Natural killer cell treated with Interleukin-12 subunit alpha and Interleukin-12 subunit beta and Interleukin-15 and Interleukin-18, amount 100 ng/mL, for 72 hours (primary cell): ENCODE measurements around the gene PHGDH. TPM values are rescaled to one million over a fixed set of nuclear protein-coding genes. Genes with fewer than 3 reads are reported as not detected.
"Not testable (repeated sequence)": the region's sequence is repeated elsewhere in the genome, so short reads cannot be mapped to it uniquely, and the experiment has no call there.

ENCODE experiments used
- ATAC-seq, 2 donors: fragments of 150-1000 bp; cut with Tn5 transposase in 1 of 2; sonication (Bioruptor Pico), chemical (Tn5 transposase) in 1 of 2; 2 replicates each; pipeline ENCODE4 v1.10.0; 2021
- DNase-seq: peaks from one replicate; pipeline ENCODE4 v3.0.0; 2022; ENCODE audit warnings: low spot score
- H3K27ac Mint-ChIP-seq, 2 donors: 1 replicate in 1 of 2; 2 replicates in 1 of 2; pipeline ENCODE4 v1.8.0; 2022; ENCODE audit warnings: mixed read lengths in 2 of 2, mild to moderate bottlenecking in 1 of 2, moderate library complexity in 1 of 2
- H3K27me3 Mint-ChIP-seq, 2 donors: 1 replicate in 1 of 2; 2 replicates in 1 of 2; pipeline ENCODE4 v1.8.0; 2022; ENCODE audit warnings: mixed read lengths in 2 of 2
- H3K36me3 Mint-ChIP-seq: one replicate; pipeline ENCODE4 v1.8.0; 2022; ENCODE audit warnings: mixed read lengths
- H3K4me1 Mint-ChIP-seq, 2 donors: 1 replicate in 1 of 2; 2 replicates in 1 of 2; pipeline ENCODE4 v1.8.0; 2022; ENCODE audit warnings: low read depth in 2 of 2, mixed read lengths in 2 of 2, mild to moderate bottlenecking in 1 of 2
- H3K4me3 Mint-ChIP-seq: one replicate; pipeline ENCODE4 v1.8.0; 2022; ENCODE audit warnings: mixed read lengths
- H3K9me3 Mint-ChIP-seq: 2 replicates; pipeline ENCODE4 v1.8.0; 2022; ENCODE audit warnings: mixed read lengths
- total RNA-seq, 2 donors: library from RNA; stranded (reverse); gene quantifications; one replicate each; pipeline ENCODE4 v1.2.3, GENCODE V29; 2022

PHGDH gene
- total RNA-seq, 2 donors from 2014 or later: 37.6 to 42.1 TPM

DNA sequence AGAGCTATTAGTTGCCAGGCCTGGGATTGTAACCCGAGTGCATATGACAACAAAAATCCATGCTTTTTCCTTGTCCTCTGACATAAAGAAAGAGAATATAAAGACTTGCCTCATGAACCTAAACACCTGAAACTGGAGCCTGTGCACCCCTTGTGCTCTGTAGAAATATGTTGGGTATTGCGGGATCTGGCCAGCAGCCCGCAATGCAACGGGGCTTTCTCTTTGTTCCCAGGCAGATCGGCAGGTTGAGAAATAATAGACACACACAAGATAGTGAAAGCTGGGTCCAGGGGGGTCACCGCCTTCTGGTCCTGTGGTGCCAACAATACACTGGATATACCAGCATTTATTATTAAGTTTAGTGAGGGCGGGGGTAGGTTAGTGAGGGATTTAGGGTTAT, 74.3 kb downstream of the PHGDH start:
- H3K9me3 Mint-ChIP-seq, ATAC-seq, H3K36me3 Mint-ChIP-seq, H3K4me1 Mint-ChIP-seq, DNase-seq, H3K27ac Mint-ChIP-seq, H3K4me3 Mint-ChIP-seq: not testable (repeated sequence)
- peaks cover 21 to 29% of the 10 kb centered on the region in 2 donors for H3K27me3 Mint-ChIP-seq

DNA sequence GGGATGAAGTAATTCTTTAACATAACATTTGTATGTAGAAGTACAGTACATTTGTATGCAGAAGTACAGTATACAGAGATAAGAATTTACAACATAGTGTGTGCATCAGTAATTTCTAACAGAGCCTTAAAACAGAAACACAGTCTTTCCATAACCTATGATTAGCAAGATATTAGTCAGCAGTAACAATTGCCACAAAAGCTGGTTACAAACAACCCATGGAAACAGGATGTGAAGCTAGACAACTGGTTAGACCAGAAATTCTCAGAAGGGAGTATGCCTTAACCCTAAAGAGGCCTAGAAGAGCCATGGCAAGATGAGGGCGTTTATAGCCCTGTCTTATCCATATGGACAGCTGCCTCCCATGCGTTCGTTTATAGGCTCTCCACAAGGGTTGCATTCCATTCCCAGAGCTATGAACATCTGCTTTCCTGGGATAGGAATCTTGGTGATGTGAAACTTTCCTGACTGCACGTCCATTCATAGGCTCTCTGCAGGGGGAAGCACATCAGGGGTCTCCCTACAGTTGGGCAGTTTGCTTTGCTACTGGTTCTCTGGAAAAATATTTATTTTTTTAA, 74.8 kb downstream of the PHGDH start:
- H3K27ac Mint-ChIP-seq, DNase-seq, H3K4me1 Mint-ChIP-seq, H3K4me3 Mint-ChIP-seq, ATAC-seq, H3K9me3 Mint-ChIP-seq, H3K36me3 Mint-ChIP-seq: not testable (repeated sequence)
- H3K27me3 Mint-ChIP-seq: peaks cover 21 to 28% of the 10 kb centered on the region in 2 donors

DNA sequence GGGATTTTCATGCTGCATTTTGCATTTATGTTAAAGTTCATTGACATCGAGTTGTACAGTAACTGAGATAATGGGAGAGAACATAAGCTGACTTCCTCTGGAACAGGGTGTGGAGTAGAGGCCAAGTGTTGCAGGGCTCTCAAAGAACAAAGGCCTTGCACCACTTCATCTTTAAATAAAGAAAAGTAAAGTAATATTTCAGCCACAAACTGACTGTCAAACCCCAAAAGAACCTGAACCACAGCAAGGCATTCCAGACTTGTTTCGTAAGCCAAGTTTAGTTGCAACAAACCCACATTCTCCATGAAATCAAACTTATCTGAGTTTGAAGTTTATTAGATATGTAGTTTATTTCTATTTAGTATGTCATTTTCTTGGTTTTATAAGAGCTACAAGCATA, 76.0 kb downstream of the PHGDH start:
- H3K4me1 Mint-ChIP-seq: peaks cover 0 to 4% of the 10 kb centered on the region in 2 donors
- no peaks in the 10 kb centered on the region for H3K9me3 Mint-ChIP-seq
- DNase-seq (no peak), ATAC-seq (no peak)
- no peaks in the 10 kb centered on the region for H3K36me3 Mint-ChIP-seq
- H3K27ac Mint-ChIP-seq: no peak overlapping the region
- no peak overlapping the region for H3K4me3 Mint-ChIP-seq
- H3K27me3 Mint-ChIP-seq: peaks cover 12 to 21% of the 10 kb centered on the region in 2 donors

DNA sequence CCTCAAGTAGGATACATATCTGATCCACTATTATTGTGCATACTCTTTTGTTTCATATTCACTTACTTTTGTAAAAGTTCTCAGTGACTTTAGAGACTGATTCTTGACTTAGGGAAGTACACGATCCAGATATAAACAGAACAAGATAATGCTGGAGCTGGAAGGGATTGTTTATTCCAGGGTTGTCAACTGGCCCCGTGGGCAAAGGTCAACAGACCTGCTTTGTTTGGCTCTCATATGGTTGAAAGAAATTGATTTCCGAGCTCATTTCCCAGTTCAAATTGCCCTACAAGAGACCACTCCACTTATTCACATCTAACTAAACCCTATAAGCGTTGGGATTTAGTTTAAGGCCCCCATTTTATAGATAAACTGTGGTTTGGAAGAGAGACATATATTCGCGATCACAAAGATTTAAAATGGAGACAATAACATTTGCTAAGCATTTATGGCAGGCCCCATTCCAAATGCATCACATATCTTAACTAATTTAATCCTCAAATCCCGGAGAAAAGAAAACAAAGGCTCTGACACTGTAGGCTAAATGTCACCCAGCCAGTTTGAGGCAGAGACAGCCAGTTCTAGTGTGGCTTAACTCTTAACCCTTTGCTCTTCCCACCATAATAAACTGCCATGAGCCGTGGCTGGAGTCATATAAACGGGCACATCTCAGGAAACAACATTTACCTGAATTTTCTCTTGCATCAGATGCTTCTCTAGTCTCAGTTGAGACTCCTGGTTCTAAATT, 78.9 kb downstream of the PHGDH start:
- no peak overlapping the region for H3K27ac Mint-ChIP-seq
- peaks cover 8 to 10% of the 10 kb centered on the region in 2 donors for H3K27me3 Mint-ChIP-seq

DNA sequence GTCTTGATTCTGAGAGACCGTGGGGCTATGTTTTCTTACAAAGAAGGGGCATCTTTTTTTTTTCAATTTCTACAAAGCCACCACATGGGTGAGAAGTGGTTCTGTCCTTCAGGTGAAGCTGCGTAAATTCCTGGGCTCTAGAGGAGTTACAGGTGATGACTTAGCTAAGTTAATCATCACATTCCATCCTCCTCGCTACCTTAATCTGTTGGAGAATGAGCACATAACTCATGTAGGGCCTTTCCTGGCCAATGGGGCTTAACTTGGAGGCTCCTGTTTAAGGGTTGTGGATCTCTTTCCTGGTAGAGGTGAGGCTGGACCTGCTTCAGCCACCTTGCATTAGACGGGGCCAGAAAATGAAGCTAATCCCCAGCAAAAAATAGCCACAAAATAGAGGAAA, 79.6 kb downstream of the PHGDH start:
- Mint-ChIP-seq H3K9me3 (no peaks in the 10 kb centered on the region), H3K36me3 (no peaks in the 10 kb centered on the region), H3K27me3 (peaks cover 8 to 10% of the 10 kb centered on the region in 2 donors), H3K4me3 (no peak overlapping the region), H3K27ac (no peak overlapping the region), H3K4me1 (no peaks in the 10 kb centered on the region)
- DNase-seq: no peak
- no peak for ATAC-seq

More for the DNA sequence above, 78.9 kb downstream of the PHGDH start:
- no peaks in the 10 kb centered on the region for H3K9me3 Mint-ChIP-seq
- no peaks in the 10 kb centered on the region for H3K36me3 Mint-ChIP-seq
- DNase-seq (no peak), ATAC-seq (no peak)
- H3K4me3 Mint-ChIP-seq: no peak overlapping the region
- H3K4me1 Mint-ChIP-seq: no peaks in the 10 kb centered on the region

Other genes starting within 250 kb of the PHGDH start
- gene HSD3B1, start 204.7 kb upstream of the PHGDH start, total RNA-seq: not detected
- under 1 TPM; 0.14 to 0.17 TPM for gene ZNF697, start 63.7 kb upstream of the PHGDH start, total RNA-seq
- gene HMGCS2, start 57.0 kb downstream of the PHGDH start, total RNA-seq: not detected
- under 1 TPM; 0.19 to 0.73 TPM for gene REG4, start 99.5 kb downstream of the PHGDH start, total RNA-seq
- not detected for gene ADAM30, start 184.6 kb downstream of the PHGDH start, total RNA-seq